Esophagus squamous epithelium (tissue), 4 donors: ENCODE data around the gene SMR3B.

ENCODE experiments used
- POLR2A ChIP-seq, 4 donors: fragments of 450-650 bp; IDR thresholded peaks; one replicate each; pipeline ENCODE4 v1.6.1; 2017; ENCODE audit warnings: antibody characterized with exemption in 4 of 4, mild to moderate bottlenecking in 4 of 4, moderate library complexity in 3 of 4
- TF ChIP-seq, protein P1 (sequence below), 6 experiments: fragments of 450-650 bp in 4 of 6; fragments of 200-600 bp in 2 of 6; sonication (generic) in 2 of 6; IDR thresholded peaks; one replicate each; pipeline ENCODE4 v1.5.1; 2016 to 2019; ENCODE audit warnings: antibody characterized with exemption in 6 of 6, mild to moderate bottlenecking in 4 of 6, moderate library complexity in 4 of 6

DNA sequence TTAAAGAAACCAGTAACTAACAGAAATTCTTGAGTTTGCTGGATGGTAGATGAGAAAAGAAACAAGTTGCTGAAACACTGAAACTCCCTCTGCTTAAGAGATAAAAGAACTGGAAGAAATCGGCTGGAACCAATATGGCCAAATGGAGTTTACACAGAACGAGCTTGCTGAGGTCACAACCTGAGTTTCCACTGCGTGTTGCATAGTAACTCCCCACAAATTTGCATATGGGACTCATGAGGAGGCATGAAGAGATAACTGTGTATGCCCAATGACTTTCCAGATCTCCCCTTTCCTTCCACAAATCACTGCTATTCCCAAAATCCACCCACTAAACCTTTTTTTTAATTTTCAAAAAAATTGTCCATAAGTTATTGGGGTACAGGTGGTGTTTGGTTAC lies 10.2 kb upstream of the SMR3B start:
- TF ChIP-seq, protein P1, sequence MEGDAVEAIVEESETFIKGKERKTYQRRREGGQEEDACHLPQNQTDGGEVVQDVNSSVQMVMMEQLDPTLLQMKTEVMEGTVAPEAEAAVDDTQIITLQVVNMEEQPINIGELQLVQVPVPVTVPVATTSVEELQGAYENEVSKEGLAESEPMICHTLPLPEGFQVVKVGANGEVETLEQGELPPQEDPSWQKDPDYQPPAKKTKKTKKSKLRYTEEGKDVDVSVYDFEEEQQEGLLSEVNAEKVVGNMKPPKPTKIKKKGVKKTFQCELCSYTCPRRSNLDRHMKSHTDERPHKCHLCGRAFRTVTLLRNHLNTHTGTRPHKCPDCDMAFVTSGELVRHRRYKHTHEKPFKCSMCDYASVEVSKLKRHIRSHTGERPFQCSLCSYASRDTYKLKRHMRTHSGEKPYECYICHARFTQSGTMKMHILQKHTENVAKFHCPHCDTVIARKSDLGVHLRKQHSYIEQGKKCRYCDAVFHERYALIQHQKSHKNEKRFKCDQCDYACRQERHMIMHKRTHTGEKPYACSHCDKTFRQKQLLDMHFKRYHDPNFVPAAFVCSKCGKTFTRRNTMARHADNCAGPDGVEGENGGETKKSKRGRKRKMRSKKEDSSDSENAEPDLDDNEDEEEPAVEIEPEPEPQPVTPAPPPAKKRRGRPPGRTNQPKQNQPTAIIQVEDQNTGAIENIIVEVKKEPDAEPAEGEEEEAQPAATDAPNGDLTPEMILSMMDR (IDR thresholded peaks at IDR 0.05): no peak
- no peak for TF ChIP-seq POLR2A (IDR thresholded peaks at IDR 0.05)
